IMR-90 (cell line): ENCODE data around the gene RTN4RL2. TPM values are rescaled to one million over a fixed set of nuclear protein-coding genes. Genes with fewer than 3 reads are reported as not detected.

Experiments used
- ATAC-seq: fragments of 200-7000 bp; cut with Tn5 transposase; 2 replicates; pipeline ENCODE4 v1.9.1; 2020; ENCODE audit warnings: low read depth, mild to moderate bottlenecking, moderate library complexity
- BruUV-seq: library from RNA; stranded (reverse); fragments of 400-500 nt; replicated peaks from 2 replicates; lab custom pipeline; 2021; lab: Mats Ljungman, UMichigan
- CTCF ChIA-PET: fragments of 300-600 bp; formaldehyde crosslinking; extraction: SDS; loops from one replicate; lab custom pipeline; 2021; ENCODE audit warnings: antibody characterized with exemption; lab: Yijun Ruan, JAX
- POLR2A ChIA-PET: fragments of 300-600 bp; sonication (Branson Sonifier 250); formaldehyde crosslinking; loops from one replicate; lab custom pipeline; 2022; ENCODE audit warnings: antibody characterized with exemption; ENCODE audit not compliant: unreplicated experiment; lab: Charles Lee
- DNase-seq: peaks from one replicate; pipeline ENCODE4 v3.0.0; 2013
- H2AFZ ChIP-seq: replicated peaks from 2 replicates; pipeline ENCODE3; 2013; ENCODE audit warnings: low read length, mild to moderate bottlenecking; ENCODE audit not compliant: poor library complexity
- H2AK5ac ChIP-seq: 2 replicates; pipeline ENCODE4 v1.6.1; 2013; ENCODE audit warnings: low read depth, low read length, inconsistent platforms
- H2AK9ac ChIP-seq: replicated peaks from 2 replicates; pipeline ENCODE3; 2013; ENCODE audit warnings: mild to moderate bottlenecking, low read depth, low read length, moderate library complexity; ENCODE audit not compliant: poor library complexity
- H2BK120ac ChIP-seq: 2 replicates; pipeline ENCODE4 v1.6.1; 2013; ENCODE audit warnings: low read depth, low read length, inconsistent platforms
- H2BK15ac ChIP-seq: 3 replicates; pipeline ENCODE4 v1.6.1; 2013; ENCODE audit warnings: low read depth, low read length, inconsistent platforms
- H2BK20ac ChIP-seq: 2 replicates; pipeline ENCODE4 v1.6.1; 2013; ENCODE audit warnings: low read depth, mild to moderate bottlenecking, inconsistent platforms, low read length, moderate library complexity
- H2BK5ac ChIP-seq: 2 replicates; pipeline ENCODE4 v1.6.1; 2013; ENCODE audit warnings: mild to moderate bottlenecking, low read depth, low read length, inconsistent platforms; ENCODE audit not compliant: poor library complexity, severe bottlenecking
- H3K14ac ChIP-seq: replicated peaks from 2 replicates; pipeline ENCODE4 v1.6.1; 2013; ENCODE audit warnings: low read depth, low read length, inconsistent platforms
- H3K18ac ChIP-seq: 2 replicates; pipeline ENCODE4 v1.6.1; 2013; ENCODE audit warnings: low read depth, low read length, control low read depth
- H3K23ac ChIP-seq: 2 replicates; pipeline ENCODE4 v1.6.1; 2013; ENCODE audit warnings: low read depth, low read length, inconsistent platforms
- H3K27ac ChIP-seq: 2 replicates; pipeline ENCODE4 v1.5.1; 2013; ENCODE audit warnings: mild to moderate bottlenecking, control low read depth, low read length; ENCODE audit not compliant: insufficient read depth
- H3K27me3 ChIP-seq: 2 replicates; pipeline ENCODE4 v1.6.1; 2013; ENCODE audit warnings: low read length; ENCODE audit not compliant: control insufficient read depth, insufficient read depth
- H3K36me3 ChIP-seq: 2 replicates; pipeline ENCODE4 v1.6.1; 2013; ENCODE audit warnings: low read length, mixed read lengths; ENCODE audit not compliant: control insufficient read depth, insufficient read depth
- H3K4ac ChIP-seq: 2 replicates; pipeline ENCODE4 v1.6.1; 2013; ENCODE audit warnings: low read depth, low read length, inconsistent platforms
- H3K4me1 ChIP-seq: 2 replicates; pipeline ENCODE4 v1.6.1; 2013; ENCODE audit warnings: low read length, mixed read lengths; ENCODE audit not compliant: control insufficient read depth, insufficient read depth
- H3K4me2 ChIP-seq: 2 replicates; pipeline ENCODE4 v1.6.1; 2013; ENCODE audit warnings: low read depth, mild to moderate bottlenecking, control low read depth, low read length, moderate library complexity
- H3K4me3 ChIP-seq: 2 replicates; pipeline ENCODE4 v1.5.1; 2013; ENCODE audit warnings: low read depth, mild to moderate bottlenecking, control low read depth, low read length, moderate library complexity; ENCODE audit not compliant: insufficient read depth
- H3K56ac ChIP-seq: 2 replicates; pipeline ENCODE4 v1.6.1; 2013; ENCODE audit warnings: low read length, inconsistent platforms; ENCODE audit not compliant: insufficient read depth; ENCODE audit errors: extremely low read depth
- H3K79me1 ChIP-seq, 2 experiments: 2 replicates each; pipeline ENCODE4 v1.6.1; 2013; ENCODE audit warnings: low read length in 2 of 2, inconsistent platforms in 1 of 2, low read depth in 1 of 2
- H3K9ac ChIP-seq: 2 replicates; pipeline ENCODE4 v1.6.1; 2013; ENCODE audit warnings: low read depth, low read length, control low read depth
- H3K9me1 ChIP-seq: 2 replicates; pipeline ENCODE4 v1.6.1; 2013; ENCODE audit warnings: low read length, inconsistent platforms; ENCODE audit not compliant: insufficient read depth
- H3K9me3 ChIP-seq: 2 replicates; pipeline ENCODE4 v1.6.1; 2013; ENCODE audit warnings: low read length; ENCODE audit not compliant: control insufficient read depth, insufficient read depth
- H4K20me1 ChIP-seq: 2 replicates; pipeline ENCODE4 v1.6.1; 2013; ENCODE audit warnings: low read length, inconsistent platforms; ENCODE audit not compliant: insufficient read depth
- H4K5ac ChIP-seq: 2 replicates; pipeline ENCODE4 v1.6.1; 2013; ENCODE audit warnings: mild to moderate bottlenecking, low read depth, low read length, control low read depth
- H4K8ac ChIP-seq, 2 experiments: 2 replicates each; pipeline ENCODE4 v1.6.1; 2013; ENCODE audit warnings: low read depth in 2 of 2, low read length in 2 of 2, control low read depth in 1 of 2, inconsistent platforms in 1 of 2
- H4K91ac ChIP-seq: 2 replicates; pipeline ENCODE4 v1.6.1; 2013; ENCODE audit warnings: low read depth, low read length, inconsistent platforms; ENCODE audit not compliant: insufficient read depth
- CEBPB ChIP-seq: IDR thresholded peaks from 2 replicates; pipeline ENCODE4 v1.6.1; 2012; ENCODE audit warnings: low read depth, low read length, improper control_type of control experiment
- CHD1 ChIP-seq: IDR thresholded peaks from 2 replicates; pipeline ENCODE4 v1.6.1; 2012; ENCODE audit warnings: low read depth, low read length, improper control_type of control experiment
- CTCF ChIP-seq: conservative IDR thresholded peaks from 2 replicates; pipeline ENCODE4 v1.5.1; 2012; ENCODE audit warnings: mild to moderate bottlenecking, low read depth, low read length, improper control_type of control experiment
- MAFK ChIP-seq: IDR thresholded peaks from 2 replicates; pipeline ENCODE4 v1.6.1; 2012; ENCODE audit warnings: low read depth, low read length, improper control_type of control experiment
- NFE2L2 ChIP-seq: fragments of 150-350 bp; IDR thresholded peaks from 2 replicates; pipeline ENCODE4 v1.6.1; 2016; ENCODE audit warnings: low read depth, mild to moderate bottlenecking, low read length
- POLR2A ChIP-seq: IDR thresholded peaks from 2 replicates; pipeline ENCODE4 v1.6.1; 2012; ENCODE audit warnings: mild to moderate bottlenecking, low read depth, low read length
- SMC3 ChIP-seq: fragments of 150-350 bp; IDR thresholded peaks from 2 replicates; pipeline ENCODE4 v1.6.1; 2016; ENCODE audit warnings: low read depth, mild to moderate bottlenecking, antibody characterized with exemption, low read length, moderate library complexity
- WGBS, 2 experiments: methylation state at CpG; one replicate each; pipeline versions ENCODE4 v1.1.5 to v1.1.7; 2013; ENCODE audit warnings: missing lambda C conversion rate in 2 of 2; ENCODE audit not compliant: insufficient read length in 1 of 2; ENCODE audit errors: extremely low coverage in 2 of 2; 5-methylcytosine and 5-hydroxymethylcytosine counted together
- dilution Hi-C: fragments of 300-500 bp; cut with HindIII; formaldehyde crosslinking; loops from one replicate; pipeline ENCODE4 v1.14.3; 2018; ENCODE audit warnings: low sequenced_read_pairs; ENCODE audit not compliant: unreplicated experiment
- in situ Hi-C: fragments of 300-500 bp; cut with MboI; formaldehyde crosslinking; loops from 3 replicates; pipeline ENCODE4 v1.14.3; 2019; ENCODE audit warnings: low sequenced_read_pairs, inconsistent platforms, mixed read lengths
- intact Hi-C: fragments of 100-400 bp; cut with micrococcal nuclease; formaldehyde crosslinking; loops from 2 replicates; pipeline ENCODE4 v1.10.0; 2022
- polyA plus RNA-seq, 3 experiments: library from polyadenylated mRNA; depleted of rRNA; stranded (reverse); fragments of >200 nt; gene quantifications; 2 replicates each; pipeline ENCODE4 v1.2.3, GENCODE V29; 2012; ENCODE audit warnings: low replicate concordance in 1 of 3
- total RNA-seq: library from RNA; depleted of rRNA; stranded (reverse); fragments of >200 nt; gene quantifications from 2 replicates; pipeline ENCODE4 v1.2.3, GENCODE V29; 2012

RTN4RL2 gene
- total and polyA plus RNA-seq, 2 of the 4 experiments (the other 2 are of a cell fraction) = 1.5 TPM; not detected in 1

- peaks cover 23% of the 10 kb centered on the region for H3K36me3 ChIP-seq
- no peak overlapping the region for H3K23ac ChIP-seq
- BruUV-seq = no TSS peak
- no peak overlapping the region for H2BK5ac ChIP-seq
- ChIA-PET CTCF (interaction anchor here (0.6 to 1.9 kb wide), 6 partner anchors 9 to 1028 kb away, joined by 3 to 8 read pairs (median 4); partner anchors contain the start of gene RTN4RL2), POLR2A (no interaction called here)
- no peak overlapping the region for H4K5ac ChIP-seq
- H2AK9ac ChIP-seq = no peak overlapping the region
- no peak overlapping the region for H4K8ac ChIP-seq
- H4K20me1 ChIP-seq = no peaks in the 10 kb centered on the region
- ATAC-seq (no peak), DNase-seq (no peak)
- no peak overlapping the region for H3K9ac ChIP-seq
- H2BK15ac ChIP-seq = no peak overlapping the region
- H3K4me1 ChIP-seq = no peaks in the 10 kb centered on the region
- no peaks in the 10 kb centered on the region; the same call in 1 of the 2 replicates for H3K9me1 ChIP-seq
- TF ChIP-seq MAFK (no peak), CHD1 (no peak), CTCF (no peak), NFE2L2 (no peak), SMC3 (no peak), POLR2A (no peak), CEBPB (no peak)
- no peak overlapping the region for H2AFZ ChIP-seq
- H3K14ac ChIP-seq = no peak overlapping the region
- WGBS, 2 experiments = 86% methylated on average over 1 of the region's 7 CpGs; no CpG with 5 or more reads in 1 of the 2 experiments
- peaks cover 24% of the 10 kb centered on the region for H3K27me3 ChIP-seq
- H3K27ac ChIP-seq = no peak overlapping the region
- H3K4me2 ChIP-seq = no peak overlapping the region
- no peak overlapping the region for H3K4me3 ChIP-seq
- in situ Hi-C loops = loop anchor here (25.0 kb wide), 1 partner anchor 1028 kb away; the partner anchor contains the start of gene OR5B21
- H3K4ac ChIP-seq = no peak overlapping the region
- no peak overlapping the region for H2AK5ac ChIP-seq
- H2BK20ac ChIP-seq = no peak overlapping the region
- H4K91ac ChIP-seq = no peak overlapping the region
- dilution Hi-C loops = no loop called here
- H3K79me1 ChIP-seq = no peaks in the 10 kb centered on the region
- H3K18ac ChIP-seq = no peak overlapping the region
- H2BK120ac ChIP-seq = no peak overlapping the region
- no peak overlapping the region for H3K56ac ChIP-seq
- intact Hi-C loops = no loop called here
- H3K9me3 ChIP-seq = no peaks in the 10 kb centered on the region
These were observed 23.9 kb downstream of the RTN4RL2 start for GRCh38 chr11:57484141-57484710.
